Measurements from ENCODE around the gene ADCY3.

DNA sequence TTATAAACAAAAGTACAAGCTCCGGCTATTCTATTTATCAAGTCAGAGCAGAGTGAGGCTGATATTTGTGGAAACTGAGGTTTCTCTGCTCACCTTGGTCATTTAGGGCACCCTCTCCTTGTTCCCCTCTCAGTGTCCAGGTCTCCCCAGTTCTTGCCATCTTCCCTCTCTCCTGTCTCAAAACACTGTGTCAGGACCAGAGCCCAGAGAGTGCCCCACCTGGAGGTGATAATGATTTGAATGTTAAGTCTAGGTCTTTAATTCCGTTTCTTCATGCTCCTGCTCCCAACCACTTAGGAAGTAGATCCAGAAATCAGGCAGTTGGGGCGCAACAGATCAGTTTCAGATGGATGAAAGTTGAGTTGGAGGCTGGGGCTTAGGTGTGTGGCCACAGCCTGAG lies 9.2 kb upstream of the ADCY3 start:
- TF ChIP-seq, protein P1, sequence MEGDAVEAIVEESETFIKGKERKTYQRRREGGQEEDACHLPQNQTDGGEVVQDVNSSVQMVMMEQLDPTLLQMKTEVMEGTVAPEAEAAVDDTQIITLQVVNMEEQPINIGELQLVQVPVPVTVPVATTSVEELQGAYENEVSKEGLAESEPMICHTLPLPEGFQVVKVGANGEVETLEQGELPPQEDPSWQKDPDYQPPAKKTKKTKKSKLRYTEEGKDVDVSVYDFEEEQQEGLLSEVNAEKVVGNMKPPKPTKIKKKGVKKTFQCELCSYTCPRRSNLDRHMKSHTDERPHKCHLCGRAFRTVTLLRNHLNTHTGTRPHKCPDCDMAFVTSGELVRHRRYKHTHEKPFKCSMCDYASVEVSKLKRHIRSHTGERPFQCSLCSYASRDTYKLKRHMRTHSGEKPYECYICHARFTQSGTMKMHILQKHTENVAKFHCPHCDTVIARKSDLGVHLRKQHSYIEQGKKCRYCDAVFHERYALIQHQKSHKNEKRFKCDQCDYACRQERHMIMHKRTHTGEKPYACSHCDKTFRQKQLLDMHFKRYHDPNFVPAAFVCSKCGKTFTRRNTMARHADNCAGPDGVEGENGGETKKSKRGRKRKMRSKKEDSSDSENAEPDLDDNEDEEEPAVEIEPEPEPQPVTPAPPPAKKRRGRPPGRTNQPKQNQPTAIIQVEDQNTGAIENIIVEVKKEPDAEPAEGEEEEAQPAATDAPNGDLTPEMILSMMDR (conservative IDR thresholded peaks at IDR 0.05; ENCODE audit: low read length): peak; percentile 37
- no peak for TF ChIP-seq EZH2phosphoT487 (IDR thresholded peaks at IDR 0.05; ENCODE audit: borderline replicate concordance)

Measured in Loucy (cell line).